GM10266 (cell line): ENCODE measurements around the gene FAM98A.

Experiments used
- DNase-seq: peaks from one replicate; pipeline ENCODE4 v3.0.0; 2012; ENCODE audit errors: extremely low spot score
- TF ChIP-seq, protein P1 (sequence below): IDR thresholded peaks from 2 replicates; pipeline ENCODE4 v1.5.1; 2012; ENCODE audit warnings: mild to moderate bottlenecking, low read depth; ENCODE audit not compliant: control insufficient read depth, insufficient read depth; ENCODE audit errors: missing control alignments

Gene FAM98A

GRCh38 chr2:33599175-33599942 lies at the start of gene FAM98A:
FAM98A (minus strand) TSS chr2:33599299; CDS start chr2:33599221, 78 bp downstream.
- TF ChIP-seq, protein P1, sequence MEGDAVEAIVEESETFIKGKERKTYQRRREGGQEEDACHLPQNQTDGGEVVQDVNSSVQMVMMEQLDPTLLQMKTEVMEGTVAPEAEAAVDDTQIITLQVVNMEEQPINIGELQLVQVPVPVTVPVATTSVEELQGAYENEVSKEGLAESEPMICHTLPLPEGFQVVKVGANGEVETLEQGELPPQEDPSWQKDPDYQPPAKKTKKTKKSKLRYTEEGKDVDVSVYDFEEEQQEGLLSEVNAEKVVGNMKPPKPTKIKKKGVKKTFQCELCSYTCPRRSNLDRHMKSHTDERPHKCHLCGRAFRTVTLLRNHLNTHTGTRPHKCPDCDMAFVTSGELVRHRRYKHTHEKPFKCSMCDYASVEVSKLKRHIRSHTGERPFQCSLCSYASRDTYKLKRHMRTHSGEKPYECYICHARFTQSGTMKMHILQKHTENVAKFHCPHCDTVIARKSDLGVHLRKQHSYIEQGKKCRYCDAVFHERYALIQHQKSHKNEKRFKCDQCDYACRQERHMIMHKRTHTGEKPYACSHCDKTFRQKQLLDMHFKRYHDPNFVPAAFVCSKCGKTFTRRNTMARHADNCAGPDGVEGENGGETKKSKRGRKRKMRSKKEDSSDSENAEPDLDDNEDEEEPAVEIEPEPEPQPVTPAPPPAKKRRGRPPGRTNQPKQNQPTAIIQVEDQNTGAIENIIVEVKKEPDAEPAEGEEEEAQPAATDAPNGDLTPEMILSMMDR: peak; percentile 2

GRCh38 chr2:33645861-33646260 lies 46.8 kb upstream of the FAM98A start:
- DNase-seq: no peak
- TF ChIP-seq, protein P1: no peak

More at GRCh38 chr2:33599175-33599942, at the start of gene FAM98A:
- DNase-seq: peak; percentile 91

DNA sequence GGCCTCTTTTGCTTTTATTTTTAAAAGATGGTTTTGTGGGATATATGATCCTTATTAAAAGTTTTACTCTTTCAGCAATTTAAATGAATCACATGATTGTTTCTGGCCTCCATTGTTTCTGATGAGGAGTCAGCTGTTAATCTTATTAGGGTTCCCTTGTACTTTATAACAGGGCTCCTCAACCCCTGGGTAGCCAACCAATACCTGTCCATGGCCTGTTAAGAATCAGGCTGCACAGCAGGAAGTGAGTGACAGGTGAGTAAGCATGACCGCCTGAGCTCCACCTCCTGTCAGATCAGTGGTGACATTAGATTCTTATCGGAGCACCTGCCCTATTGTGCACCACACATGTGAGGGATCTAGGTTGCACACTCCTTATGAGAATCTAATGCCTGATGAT lies 45.1 kb upstream of the FAM98A start:
- no peak for DNase-seq

GRCh38 chr2:33636001-33636400 lies 36.9 kb upstream of the FAM98A start:
- DNase-seq: no peak
- TF ChIP-seq, protein P1: no peak

More for the DNA sequence above, 45.1 kb upstream of the FAM98A start:
- TF ChIP-seq, protein P1: no peak

DNA sequence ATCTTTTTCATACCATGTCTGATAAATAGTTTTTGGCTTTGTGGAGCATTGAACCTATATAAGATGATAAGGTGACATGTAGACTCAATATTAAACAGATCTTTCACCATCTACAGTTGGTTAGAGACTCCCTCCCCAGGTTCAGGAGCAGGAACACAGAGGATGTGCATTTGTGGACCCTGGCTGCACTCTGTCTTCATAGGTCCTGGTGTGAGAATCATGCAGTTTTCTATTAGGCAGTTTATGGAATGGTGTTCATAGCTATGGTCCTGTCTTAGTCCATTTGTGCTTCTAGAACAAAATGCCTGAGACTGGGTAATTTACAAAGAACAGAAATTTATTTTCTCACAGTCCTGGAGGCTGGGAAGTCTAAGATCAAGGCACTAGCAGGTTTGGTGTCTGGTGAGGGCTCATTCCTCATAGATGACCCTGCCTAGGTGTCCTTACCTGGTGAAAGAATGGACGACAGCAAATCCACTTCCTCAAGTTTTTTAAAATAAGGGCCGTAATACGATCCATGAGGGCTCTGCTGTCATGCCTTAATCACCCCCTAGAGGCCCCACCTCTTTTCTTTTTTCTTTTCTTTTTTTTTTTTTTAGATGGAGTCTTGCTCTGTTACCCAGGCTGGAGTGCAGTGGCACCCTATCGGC lies 35.3 kb upstream of the FAM98A start:
- DNase-seq: no peak
- TF ChIP-seq, protein P1: no peak

DNA sequence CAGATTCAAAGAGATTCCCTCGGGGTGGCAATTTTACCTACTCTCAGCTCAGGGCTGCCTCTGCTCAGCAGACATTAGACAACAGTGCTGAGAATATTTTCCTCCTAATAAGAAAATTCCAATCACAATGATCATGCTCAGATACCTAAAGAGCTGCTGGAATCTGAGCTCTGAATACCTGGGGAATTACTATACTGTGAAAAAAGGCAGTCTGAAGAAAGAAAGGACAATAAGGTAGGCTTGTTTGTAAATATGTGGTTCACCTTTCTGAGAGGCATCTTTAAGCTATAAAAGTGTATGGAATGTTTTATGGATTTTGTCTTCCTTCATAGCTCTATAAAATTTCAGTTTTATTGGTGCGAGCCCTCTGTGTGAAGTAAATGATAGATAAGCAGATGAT lies 34.2 kb upstream of the FAM98A start:
- no peak for DNase-seq
- TF ChIP-seq, protein P1: no peak

DNA sequence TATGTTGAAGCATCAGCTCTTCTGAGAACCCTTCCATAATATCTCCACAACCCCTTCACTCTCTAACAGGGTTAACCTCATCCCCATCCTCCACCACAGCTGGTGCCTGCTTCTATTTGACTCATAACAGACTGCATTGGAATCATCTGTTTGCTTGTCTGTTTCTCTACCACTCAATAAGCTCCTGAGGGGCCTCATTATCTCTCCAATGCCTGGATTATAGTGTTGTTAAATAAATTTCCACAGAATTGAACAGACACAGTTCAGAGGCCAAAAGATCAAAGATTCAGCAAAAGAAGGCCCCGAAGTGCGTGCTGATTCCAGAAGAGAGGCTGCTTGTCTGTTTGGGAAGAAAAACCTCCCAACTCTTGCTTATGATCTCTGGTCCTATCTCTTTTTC lies 33.7 kb upstream of the FAM98A start:
- no peak for DNase-seq
- TF ChIP-seq, protein P1: no peak
